ENCODE measurements around the gene CSNK1G1. TPM values are rescaled to one million over a fixed set of nuclear protein-coding genes. Genes with fewer than 3 reads are reported as not detected.
"Not testable (repeated sequence)": the region's sequence is repeated elsewhere in the genome, so short reads cannot be mapped to it uniquely, and the experiment has no call there.

CSNK1G1 gene
- polyA plus RNA-seq, 4 donors = 2.5 to 12.3 (median 4.0) TPM

- Histone ChIP-seq H3K4me3 (ENCODE audit: low read depth in 1 of 3, low read length in 3 of 3) (no peak overlapping the region), H3K27me3 (ENCODE audit: control insufficient read depth in 3 of 3, insufficient read depth in 3 of 3, low read length in 3 of 3) (no peaks in the 10 kb centered on the region), H3K9me3 (ENCODE audit: control insufficient read depth in 2 of 2, insufficient read depth in 1 of 2, low read depth in 1 of 2, low read length in 1 of 2) (no peaks in the 10 kb centered on the region), H3K36me3 (ENCODE audit: control insufficient read depth in 3 of 3, insufficient read depth in 2 of 3, low read depth in 1 of 3, low read length in 3 of 3) (peaks cover 0 to 5% (median 0%) of the 10 kb centered on the region in 3 donors), H3K4me1 (ENCODE audit: control insufficient read depth in 3 of 3, insufficient read depth in 2 of 3, low read depth in 1 of 3, low read length in 2 of 3) (peaks cover 0 to 4% (median 0%) of the 10 kb centered on the region in 3 donors), H3K27ac (ENCODE audit: low read depth in 1 of 3, low read length in 2 of 3) (no peak overlapping the region)
- WGBS, 3 donors = 94 to 98% (median 96%) methylated on average over 4 of the region's 4 CpGs
- DNase-seq (no peak), FAIRE-seq (no peak)
These were observed 5.3 kb upstream of the CSNK1G1 start for GRCh38 chr15:64361259-64361658.

DNA sequence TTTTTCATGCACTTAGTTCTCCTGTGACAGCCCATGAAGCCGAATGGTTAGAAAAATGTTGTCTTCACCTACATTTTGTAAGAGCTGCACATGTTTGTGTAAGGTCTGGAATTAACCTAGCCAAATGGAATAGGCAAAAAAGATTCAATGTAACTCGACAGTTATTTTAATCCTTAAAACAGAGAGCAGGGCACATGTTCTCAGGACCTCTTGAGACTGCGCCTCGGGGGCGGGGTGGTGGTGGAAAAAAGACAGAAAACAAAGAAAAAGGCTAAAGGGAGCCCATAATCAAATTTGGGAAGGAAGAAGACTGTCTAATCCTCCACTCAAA, 702 bp upstream of the CSNK1G1 start:
- 43 to 48% (median 47%) methylated on average over 5 of the region's 5 CpGs for WGBS, 3 donors
- no peaks in the 10 kb centered on the region for H3K27me3 ChIP-seq (ENCODE audit: control insufficient read depth in 3 of 3, insufficient read depth in 3 of 3, low read length in 3 of 3)
- H3K4me3 ChIP-seq (ENCODE audit: low read depth in 1 of 3, low read length in 3 of 3) = peak overlapping the region in 2 of 3 donors; percentile 76 to 98
- DNase-seq (no peak), FAIRE-seq (no peak)
- H3K4me1 ChIP-seq (ENCODE audit: control insufficient read depth in 3 of 3, insufficient read depth in 2 of 3, low read depth in 1 of 3, low read length in 2 of 3) = peaks cover 0 to 4% (median 3%) of the 10 kb centered on the region in 3 donors
- no peaks in the 10 kb centered on the region for H3K9me3 ChIP-seq (ENCODE audit: control insufficient read depth in 2 of 2, insufficient read depth in 1 of 2, low read depth in 1 of 2, low read length in 1 of 2)
- H3K27ac ChIP-seq (ENCODE audit: low read depth in 1 of 3, low read length in 2 of 3) = peak overlapping the region in 1 of 3 donors; percentile 84
- peaks cover 0 to 8% (median 0%) of the 10 kb centered on the region in 3 donors for H3K36me3 ChIP-seq (ENCODE audit: control insufficient read depth in 3 of 3, insufficient read depth in 2 of 3, low read depth in 1 of 3, low read length in 3 of 3)

GRCh38 chr15:64355348-64355943, 527 bp downstream of the CSNK1G1 start:
- Histone ChIP-seq H3K9me3 (ENCODE audit: control insufficient read depth in 2 of 2, insufficient read depth in 1 of 2, low read depth in 1 of 2, low read length in 1 of 2) (no peaks in the 10 kb centered on the region), H3K4me1 (ENCODE audit: control insufficient read depth in 3 of 3, insufficient read depth in 2 of 3, low read depth in 1 of 3, low read length in 2 of 3) (peaks cover 0 to 4% (median 3%) of the 10 kb centered on the region in 3 donors), H3K27ac (ENCODE audit: low read depth in 1 of 3, low read length in 2 of 3) (peak overlapping the region in 2 of 3 donors; percentile 67 to 84), H3K27me3 (ENCODE audit: control insufficient read depth in 3 of 3, insufficient read depth in 3 of 3, low read length in 3 of 3) (no peaks in the 10 kb centered on the region), H3K36me3 (ENCODE audit: control insufficient read depth in 3 of 3, insufficient read depth in 2 of 3, low read depth in 1 of 3, low read length in 3 of 3) (peaks cover 0 to 12% (median 0%) of the 10 kb centered on the region in 3 donors), H3K4me3 (ENCODE audit: low read depth in 1 of 3, low read length in 3 of 3) (peak overlapping the region; percentile 75 to 98 (median 76))
- WGBS, 3 donors = 1% methylated on average over 26 to 30 of the region's 30 CpGs
- peak; percentile 18 to 48 for DNase-seq
- FAIRE-seq = no peak

GRCh38 chr15:64354688-64355344, 1.2 kb downstream of the CSNK1G1 start:
- DNase-seq (peak in 1 of 2 donors; percentile 10), FAIRE-seq (no peak)
- WGBS, 3 donors = 11 to 30% (median 18%) methylated on average over 5 of the region's 5 CpGs
- Histone ChIP-seq H3K27me3 (ENCODE audit: control insufficient read depth in 3 of 3, insufficient read depth in 3 of 3, low read length in 3 of 3) (no peaks in the 10 kb centered on the region), H3K36me3 (ENCODE audit: control insufficient read depth in 3 of 3, insufficient read depth in 2 of 3, low read depth in 1 of 3, low read length in 3 of 3) (peaks cover 0 to 12% (median 0%) of the 10 kb centered on the region in 3 donors), H3K4me3 (ENCODE audit: low read depth in 1 of 3, low read length in 3 of 3) (peak overlapping the region; percentile 11 to 98 (median 76)), H3K9me3 (ENCODE audit: control insufficient read depth in 2 of 2, insufficient read depth in 1 of 2, low read depth in 1 of 2, low read length in 1 of 2) (no peaks in the 10 kb centered on the region), H3K4me1 (ENCODE audit: control insufficient read depth in 3 of 3, insufficient read depth in 2 of 3, low read depth in 1 of 3, low read length in 2 of 3) (peaks cover 0 to 4% (median 3%) of the 10 kb centered on the region in 3 donors), H3K27ac (ENCODE audit: low read depth in 1 of 3, low read length in 2 of 3) (peak overlapping the region in 1 of 3 donors; percentile 84)

- Histone ChIP-seq H3K36me3 (ENCODE audit: control insufficient read depth in 3 of 3, insufficient read depth in 2 of 3, low read depth in 1 of 3, low read length in 3 of 3) (peaks cover 0 to 22% (median 1%) of the 10 kb centered on the region in 3 donors), H3K27ac (ENCODE audit: low read depth in 1 of 3, low read length in 2 of 3) (no peak overlapping the region), H3K4me1 (ENCODE audit: control insufficient read depth in 3 of 3, insufficient read depth in 2 of 3, low read depth in 1 of 3, low read length in 2 of 3) (peaks cover 0 to 3% (median 0%) of the 10 kb centered on the region in 3 donors), H3K27me3 (ENCODE audit: control insufficient read depth in 3 of 3, insufficient read depth in 3 of 3, low read length in 3 of 3) (no peaks in the 10 kb centered on the region), H3K9me3 (ENCODE audit: control insufficient read depth in 2 of 2, insufficient read depth in 1 of 2, low read depth in 1 of 2, low read length in 1 of 2) (no peaks in the 10 kb centered on the region), H3K4me3 (ENCODE audit: low read depth in 1 of 3, low read length in 3 of 3) (no peak overlapping the region)
- 60 to 89% (median 73%) methylated on average over 7 of the region's 7 CpGs for WGBS, 3 donors
- FAIRE-seq (no peak), DNase-seq (no peak)
These were observed 4.7 kb downstream of the CSNK1G1 start for GRCh38 chr15:64351265-64351664.

- H3K27ac ChIP-seq (ENCODE audit: low read depth in 1 of 3, low read length in 2 of 3) = no peak overlapping the region
- no peaks in the 10 kb centered on the region for H3K27me3 ChIP-seq (ENCODE audit: control insufficient read depth in 3 of 3, insufficient read depth in 3 of 3, low read length in 3 of 3)
- H3K4me1 ChIP-seq (ENCODE audit: control insufficient read depth in 3 of 3, insufficient read depth in 2 of 3, low read depth in 1 of 3, low read length in 2 of 3) = no peaks in the 10 kb centered on the region
- FAIRE-seq (no peak), DNase-seq (no peak)
- no peak overlapping the region for H3K4me3 ChIP-seq (ENCODE audit: low read depth in 1 of 3, low read length in 3 of 3)
- 94 to 98% (median 94%) methylated on average over 2 of the region's 2 CpGs for WGBS, 3 donors
- H3K9me3 ChIP-seq (ENCODE audit: control insufficient read depth in 2 of 2, insufficient read depth in 1 of 2, low read depth in 1 of 2, low read length in 1 of 2) = no peaks in the 10 kb centered on the region
- H3K36me3 ChIP-seq (ENCODE audit: control insufficient read depth in 3 of 3, insufficient read depth in 2 of 3, low read depth in 1 of 3, low read length in 3 of 3) = peaks cover 0 to 24% (median 1%) of the 10 kb centered on the region in 3 donors
These were observed 6.6 kb downstream of the CSNK1G1 start for GRCh38 chr15:64349375-64349774.

DNA sequence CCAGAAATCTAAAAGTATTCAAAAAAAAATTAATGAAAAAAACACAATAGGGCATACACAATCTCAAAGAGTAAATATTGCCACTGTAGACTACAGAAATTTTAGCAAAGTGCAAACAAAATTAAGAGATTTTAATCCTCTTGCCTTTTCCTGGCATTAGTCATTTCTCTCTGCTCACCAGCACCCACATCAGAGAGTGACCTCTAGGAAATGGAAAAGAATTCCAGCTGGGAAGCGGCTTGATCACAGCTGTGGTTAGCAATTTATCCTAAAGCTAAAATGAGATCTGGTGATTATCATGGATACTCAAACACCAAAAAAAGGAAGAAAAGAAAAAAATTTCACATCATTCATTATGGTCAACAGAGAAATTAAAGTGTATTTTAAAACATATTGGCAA, 7.5 kb downstream of the CSNK1G1 start:
- Histone ChIP-seq H3K4me3 (ENCODE audit: low read depth in 1 of 3, low read length in 3 of 3) (no peak overlapping the region), H3K27me3 (ENCODE audit: control insufficient read depth in 3 of 3, insufficient read depth in 3 of 3, low read length in 3 of 3) (no peaks in the 10 kb centered on the region), H3K4me1 (ENCODE audit: control insufficient read depth in 3 of 3, insufficient read depth in 2 of 3, low read depth in 1 of 3, low read length in 2 of 3) (no peaks in the 10 kb centered on the region), H3K27ac (ENCODE audit: low read depth in 1 of 3, low read length in 2 of 3) (no peak overlapping the region), H3K9me3 (ENCODE audit: control insufficient read depth in 2 of 2, insufficient read depth in 1 of 2, low read depth in 1 of 2, low read length in 1 of 2) (no peaks in the 10 kb centered on the region), H3K36me3 (ENCODE audit: control insufficient read depth in 3 of 3, insufficient read depth in 2 of 3, low read depth in 1 of 3, low read length in 3 of 3) (peaks cover 0 to 20% (median 1%) of the 10 kb centered on the region in 3 donors)
- FAIRE-seq (no peak), DNase-seq (no peak)
- 77 to 97% (median 93%) methylated on average over 1 of the region's 1 CpG for WGBS, 3 donors

- WGBS, 3 donors = 93 to 97% (median 96%) methylated on average over 6 of the region's 6 CpGs
- DNase-seq; H3K4me1 ChIP-seq (ENCODE audit: control insufficient read depth in 3 of 3, insufficient read depth in 2 of 3, low read depth in 1 of 3, low read length in 2 of 3); H3K9me3 ChIP-seq (ENCODE audit: control insufficient read depth in 2 of 2, insufficient read depth in 1 of 2, low read depth in 1 of 2, low read length in 1 of 2); H3K27me3 ChIP-seq (ENCODE audit: control insufficient read depth in 3 of 3, insufficient read depth in 3 of 3, low read length in 3 of 3); H3K27ac ChIP-seq (ENCODE audit: low read depth in 1 of 3, low read length in 2 of 3); FAIRE-seq; H3K4me3 ChIP-seq (ENCODE audit: low read depth in 1 of 3, low read length in 3 of 3): not testable (repeated sequence)
- peaks cover 0 to 15% (median 1%) of the 10 kb centered on the region in 3 donors for H3K36me3 ChIP-seq (ENCODE audit: control insufficient read depth in 3 of 3, insufficient read depth in 2 of 3, low read depth in 1 of 3, low read length in 3 of 3)
These were observed 9.7 kb downstream of the CSNK1G1 start for GRCh38 chr15:64346242-64346641.

Measured in small intestine (tissue), 7 donors.